ENCODE results near the gene PCDHGA3. TPM values are rescaled to one million over a fixed set of nuclear protein-coding genes. Genes with fewer than 3 reads are reported as not detected.

The PCDHGA3 gene
- total and polyA plus RNA-seq, 2 of the 13 experiments (the other 11 are each of a cell fraction or from before 2014, with no cell fraction given): 0.05 TPM; not detected in 1

- peaks cover 23% of the 10 kb centered on the region for H3K79me2 ChIP-seq (ENCODE audit: insufficient read depth, low read length)
- FAIRE-seq (no peak), DNase-seq (ENCODE audit: low spot score) (no peak), ATAC-seq (no peak)
- H3K9me3 ChIP-seq (ENCODE audit: low read length): peaks cover 48% of the 10 kb centered on the region
- H3K4me3 ChIP-seq (replicated peaks in 1 of 3; ENCODE audit: insufficient read depth in 1 of 3, low read depth in 2 of 3, low read length in 3 of 3): peak overlapping the region; percentile 21 to 83 (median 72); a peak in 4 of 6 replicates
- H3K27me3 ChIP-seq (ENCODE audit: control insufficient read depth in 1 of 2, insufficient read depth in 2 of 2, low read length in 2 of 2): no peaks in the 10 kb centered on the region; a peak in 1 of 5 replicates
- no TSS peak for BruUV-seq (replicated peaks)
- no peak overlapping the region for H3K27ac ChIP-seq (ENCODE audit: extremely low read length, insufficient read depth, low read length)
- no peak overlapping the region for H3K9ac ChIP-seq (ENCODE audit: insufficient read depth, low read depth, low read length)
- in situ Hi-C loops (cut with HindIII; ENCODE audit: extremely low pct_ligation_motif_present, low pct_unique_long_range_greater_than_20kb): no loop called here
- H3K4me1 ChIP-seq (ENCODE audit: insufficient read depth, low read length): peaks cover 26% of the 10 kb centered on the region
- peak overlapping the region; percentile 75 for H3K4me2 ChIP-seq (ENCODE audit: low read depth, low read length)
- ChIA-PET CTCF (ENCODE audit: low intra/inter-chr PET ratio, low total read pairs) (interaction anchor here (2.2 kb wide), 1 partner anchor 244 kb away, joined by 9 read pairs; no protein-coding TSS in a partner anchor), POLR2A (interaction anchor here (1.0 to 2.0 kb wide), 12 partner anchors 10 to 604 kb away, joined by 3 to 22 read pairs (median 4); partner anchors contain the start of genes DELE1, PCDHB2, PCDHGA1 and PCDHGB1)
- TF ChIP-seq ZIK1 (CRISPR knock-in tag; IDR thresholded peaks at IDR 0.05; ENCODE audit: borderline replicate concordance, low read depth) (0 out of 2 replicates have a peak, but pooled peaks have one; percentile 16), GPBP1L1 (CRISPR knock-in tag; IDR thresholded peaks at IDR 0.05) (no peak)
- no peak overlapping the region for H2AFZ ChIP-seq (ENCODE audit: low read length)
- WGBS (ENCODE audit: low lambda C conversion rate): 85% methylated on average over 5 of the region's 5 CpGs
- intact Hi-C loops (cut with micrococcal nuclease; ENCODE audit: unreplicated experiment): no loop called here
- peaks cover 4 to 14% of the 10 kb centered on the region in 2 experiments for H3K36me3 ChIP-seq (replicated peaks in 1 of 2; ENCODE audit: control insufficient read depth in 1 of 2, insufficient read depth in 2 of 2, low read length in 2 of 2)
- no peaks in the 10 kb centered on the region for H4K20me1 ChIP-seq (ENCODE audit: insufficient read depth, low read length)
Observed at GRCh38 chr5:141319699-141320098, 23.9 kb upstream of the PCDHGA3 start.

- Histone ChIP-seq H3K27me3 (ENCODE audit: control insufficient read depth in 1 of 2, insufficient read depth in 2 of 2, low read length in 2 of 2) (no peaks in the 10 kb centered on the region; a peak in 1 of 5 replicates), H3K36me3 (replicated peaks in 1 of 2; ENCODE audit: control insufficient read depth in 1 of 2, insufficient read depth in 2 of 2, low read length in 2 of 2) (peaks cover 4 to 14% of the 10 kb centered on the region in 2 experiments), H3K27ac (ENCODE audit: extremely low read length, insufficient read depth, low read length) (peak within 1 kb of the TSS; percentile 94), H3K4me2 (ENCODE audit: low read depth, low read length) (peak within 1 kb of the TSS; percentile 75), H3K9ac (ENCODE audit: insufficient read depth, low read depth, low read length) (peak within 1 kb of the TSS; percentile 95), H3K9me3 (ENCODE audit: low read length) (peaks cover 42% of the 10 kb centered on the region), H3K4me3 (replicated peaks in 1 of 3; ENCODE audit: insufficient read depth in 1 of 3, low read depth in 2 of 3, low read length in 3 of 3) (peak within 1 kb of the TSS; percentile 67 to 83 (median 72)), H4K20me1 (ENCODE audit: insufficient read depth, low read length) (no peaks in the 10 kb centered on the region), H2AFZ (ENCODE audit: low read length) (peak within 1 kb of the TSS; percentile 98), H3K4me1 (ENCODE audit: insufficient read depth, low read length) (peaks cover 26% of the 10 kb centered on the region), H3K79me2 (ENCODE audit: insufficient read depth, low read length) (peaks cover 23% of the 10 kb centered on the region)
- DNase-seq (ENCODE audit: low spot score) (peak; percentile 89), FAIRE-seq (peak; percentile 71), ATAC-seq (peak; percentile 97)
- intact Hi-C loops (cut with micrococcal nuclease; ENCODE audit: unreplicated experiment): no loop called here
- TSS peak; percentile 75 for BruUV-seq (replicated peaks)
- in situ Hi-C loops (cut with HindIII; ENCODE audit: extremely low pct_ligation_motif_present, low pct_unique_long_range_greater_than_20kb): no loop called here
- POLR2A ChIA-PET: interaction anchor here (0.7 to 2.0 kb wide), 20 partner anchors 8 to 610 kb away, joined by 3 to 22 read pairs (median 4); partner anchors contain the start of genes DELE1, DIAPH1, HDAC3 and PCDHB2
- 2% methylated on average over 40 of the region's 67 CpGs for WGBS (ENCODE audit: low lambda C conversion rate)
- CTCF ChIA-PET (ENCODE audit: low intra/inter-chr PET ratio, low total read pairs): interaction anchor here (2.2 kb wide), 1 partner anchor 243 kb away, joined by 9 read pairs; no protein-coding TSS in a partner anchor
- TF ChIP-seq TSC22D2 (CRISPR knock-in tag; IDR thresholded peaks at IDR 0.05; ENCODE audit: borderline replicate concordance) (no peak), ZNF570 (CRISPR knock-in tag; IDR thresholded peaks at IDR 0.05; ENCODE audit: borderline replicate concordance) (0 out of 2 replicates have a peak, but pooled peaks have one; percentile 56), JUNB (CRISPR knock-in tag; IDR thresholded peaks at IDR 0.05; ENCODE audit: borderline replicate concordance) (no peak), ZNF121 (CRISPR knock-in tag; IDR thresholded peaks at IDR 0.05) (no peak), GLI4 (CRISPR knock-in tag; IDR thresholded peaks at IDR 0.05; ENCODE audit: borderline replicate concordance) (peak; percentile 86; the same call in 1 of the 2 replicates), ZNF530 (CRISPR knock-in tag; IDR thresholded peaks at IDR 0.05; ENCODE audit: low read depth) (no peak), ZNF350 (CRISPR knock-in tag; IDR thresholded peaks at IDR 0.05; ENCODE audit: borderline replicate concordance, low read depth) (peak; percentile 95), ZNF772 (CRISPR knock-in tag; IDR thresholded peaks at IDR 0.05) (peak; percentile 91), ZNF225 (CRISPR knock-in tag; IDR thresholded peaks at IDR 0.05) (peak; percentile 67; the same call in 1 of the 2 replicates), ZNF44 (CRISPR knock-in tag; IDR thresholded peaks at IDR 0.05) (peak; percentile 42), ZSCAN12 (CRISPR knock-in tag; IDR thresholded peaks at IDR 0.05) (peak; percentile 78; the same call in 1 of the 2 replicates), KAT8 (CRISPR knock-in tag; IDR thresholded peaks at IDR 0.05) (peak; percentile 94), ZNF615 (CRISPR knock-in tag; IDR thresholded peaks at IDR 0.05; ENCODE audit: borderline replicate concordance) (0 out of 2 replicates have a peak, but pooled peaks have one; percentile 53)
Observed at GRCh38 chr5:141320225-141321169, 23.1 kb upstream of the PCDHGA3 start, which contains the start of gene TAF7. TAF7 (minus strand) TSS chr5:141320784; CDS start chr5:141320044, 740 bp downstream.

All from HepG2 (cell line).